ENCODE measurements around the gene CD2.
A peak's percentile ranks its signal among the peaks of the same experiment; 100 is the strongest.

The CD2 gene

GRCh38 chr1:116806671-116807070, 52.4 kb downstream of the CD2 start:
- H3K4me3 ChIP-seq = no peak overlapping the region
- peak overlapping the region in 16 of 21 experiments; percentile 9 to 94 (median 52) for H3K27ac ChIP-seq

DNA sequence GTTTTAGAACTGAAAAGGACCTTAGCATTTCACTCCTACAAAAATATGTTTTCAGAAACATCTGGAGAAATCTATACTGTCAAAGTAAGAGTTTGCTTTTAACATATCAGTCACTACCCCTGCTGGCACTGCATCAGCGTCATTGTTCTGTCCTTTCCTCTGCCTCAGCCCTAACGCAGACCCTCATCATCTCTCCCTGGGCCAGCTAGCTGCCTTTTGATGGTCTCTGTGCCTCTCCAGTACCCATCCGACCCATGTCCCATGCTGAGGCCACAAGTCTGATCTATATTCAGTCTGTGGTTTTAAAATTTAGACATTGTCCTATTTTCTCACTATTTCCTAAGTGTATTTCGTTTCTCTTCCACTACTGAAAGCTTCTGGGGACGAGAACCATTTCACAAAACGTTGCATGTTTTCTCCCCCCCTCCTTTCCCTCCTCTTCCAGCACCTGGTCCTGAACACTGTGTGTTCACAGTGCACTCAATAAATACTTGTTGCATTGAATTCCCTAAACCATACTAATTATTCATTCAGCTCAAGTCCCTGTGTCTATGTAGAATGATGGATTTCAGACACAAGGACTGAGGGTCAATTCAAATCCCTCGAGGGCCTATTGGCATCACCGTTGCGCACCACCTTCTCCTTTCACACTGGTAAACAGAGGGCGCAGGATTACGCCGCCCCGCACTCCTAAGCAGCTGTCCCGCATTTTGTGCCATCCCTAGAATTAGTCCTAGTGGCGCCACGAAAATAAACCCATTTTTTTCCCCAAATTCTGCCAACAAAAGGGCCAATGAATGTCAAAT, 53.4 kb downstream of the CD2 start:
- no peak overlapping the region for H3K4me3 ChIP-seq
- H3K27ac ChIP-seq = peak overlapping the region in 20 of 21 experiments; percentile 20 to 94 (median 72)

DNA sequence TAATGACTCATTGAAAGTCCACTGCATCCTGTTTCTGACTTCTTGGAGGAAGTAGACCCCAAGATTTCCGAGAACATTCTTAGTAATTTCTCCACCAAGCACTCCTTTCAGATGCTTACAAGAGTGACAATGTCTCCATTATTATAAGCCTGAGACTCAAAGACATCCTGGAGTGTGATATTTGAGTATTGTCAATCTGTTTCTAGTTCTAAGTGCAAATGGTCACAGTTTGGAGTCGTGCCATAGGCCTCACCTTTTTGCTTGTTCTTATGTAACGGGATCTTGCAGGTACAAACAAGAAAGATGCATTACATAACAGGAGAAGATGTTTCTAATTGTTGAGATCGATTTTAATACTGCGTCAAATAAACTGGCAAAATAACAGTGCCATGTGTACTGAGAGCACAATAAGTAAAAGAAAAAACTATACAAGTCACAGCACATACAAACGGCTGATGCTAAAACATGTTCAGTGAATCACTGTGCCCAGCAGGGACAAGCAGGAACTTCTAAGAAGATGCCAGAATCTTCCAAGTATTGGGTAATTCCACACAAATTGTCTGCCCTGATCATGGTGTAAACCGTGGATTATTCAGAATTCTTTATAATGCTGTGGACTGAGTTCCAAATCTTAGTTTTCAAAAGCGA, 54.1 kb downstream of the CD2 start:
- Histone ChIP-seq H3K27ac (peak overlapping the region in 20 of 21 experiments; percentile 21 to 94 (median 72)), H3K4me3 (no peak overlapping the region)

- H3K27ac ChIP-seq = peak overlapping the region in 20 of 21 experiments; percentile 18 to 94 (median 72)
- no peak overlapping the region for H3K4me3 ChIP-seq
Measured at GRCh38 chr1:116808848-116809508, 54.7 kb downstream of the CD2 start.

GRCh38 chr1:116811321-116811720, 57.1 kb downstream of the CD2 start:
- H3K27ac ChIP-seq = peak overlapping the region in 5 of 21 experiments; percentile 27 to 94 (median 84)
- no peak overlapping the region for H3K4me3 ChIP-seq

DNA sequence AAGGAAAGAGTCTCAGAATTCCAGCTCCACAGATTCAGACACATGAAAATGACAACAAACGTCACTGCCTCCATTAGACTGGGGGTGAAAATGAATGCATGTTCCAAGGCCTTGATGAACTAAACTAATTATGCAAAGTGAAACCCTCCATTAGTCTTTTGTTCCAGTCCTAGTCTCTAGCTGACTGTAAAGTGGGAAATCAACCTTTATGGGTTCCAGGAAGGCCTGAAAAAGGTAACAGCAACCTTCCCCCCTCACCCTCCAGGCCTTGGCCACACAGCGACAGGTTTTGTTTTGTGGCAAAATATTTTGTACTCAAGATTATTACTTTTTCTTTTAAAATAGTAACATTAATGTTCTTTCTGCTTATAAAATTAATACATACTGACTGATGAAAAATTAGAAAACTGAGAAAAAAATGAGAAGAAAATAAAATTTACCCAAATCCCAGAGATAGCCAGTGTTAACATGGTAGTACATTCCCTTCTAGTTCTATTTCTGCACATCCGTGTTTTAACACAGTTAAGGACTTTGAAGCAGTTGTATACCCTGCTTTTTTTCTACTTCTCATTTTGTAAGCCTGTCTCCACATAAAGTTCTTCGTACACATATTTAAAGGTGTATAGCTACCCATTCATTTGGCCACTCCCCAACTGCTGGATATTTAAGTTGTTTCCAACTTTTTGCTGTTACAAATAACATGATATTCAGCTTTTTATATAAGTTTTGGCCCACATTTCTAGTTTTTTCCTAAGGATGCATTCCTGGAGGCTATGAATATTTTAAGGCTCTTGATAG, 60.9 kb downstream of the CD2 start:
- Histone ChIP-seq H3K4me3 (no peak overlapping the region), H3K27ac (peak overlapping the region in 4 of 21 experiments; percentile 4 to 67 (median 41))

DNA sequence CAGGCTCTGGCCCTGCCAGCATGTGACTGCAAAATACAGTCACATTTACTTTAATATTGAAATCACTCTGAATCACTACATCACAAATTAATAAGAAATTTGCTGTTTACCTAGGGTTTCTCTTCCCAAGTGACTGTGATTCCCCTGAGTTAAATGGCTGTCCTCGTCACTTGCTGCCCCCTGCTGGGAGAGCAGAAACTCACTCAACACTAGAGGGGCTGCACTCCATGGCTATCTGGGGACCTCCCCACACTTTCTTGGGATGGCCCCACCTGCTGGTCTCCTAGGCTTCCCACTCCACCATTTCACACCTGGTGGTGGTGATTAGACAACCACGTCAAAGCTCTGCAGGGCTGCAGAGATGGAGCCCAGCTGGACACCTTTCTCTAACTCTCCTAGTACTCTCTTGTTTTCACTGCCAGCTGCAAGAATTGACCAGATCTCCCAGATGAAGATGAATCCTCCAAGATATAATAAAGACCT, 63.4 kb downstream of the CD2 start:
- peak overlapping the region in 2 of 21 experiments; percentile 42 to 67 for H3K27ac ChIP-seq
- no peak overlapping the region for H3K4me3 ChIP-seq
